Endodermal cell (in vitro differentiated cells): ENCODE measurements around the gene KRTAP12-1. TPM values are rescaled to one million over a fixed set of nuclear protein-coding genes. Genes with fewer than 3 reads are reported as not detected.
A peak's percentile ranks its signal among the peaks of the same experiment; 100 is the strongest.

Experiments used
- DNase-seq: peaks from one replicate; pipeline ENCODE4 v3.0.0-alpha.2; 2017
- H3K27ac ChIP-seq: 2 replicates; pipeline ENCODE4 v1.5.1; 2013; ENCODE audit warnings: mild to moderate bottlenecking, low read depth, low read length, moderate library complexity
- H3K27me3 ChIP-seq: 2 replicates; pipeline ENCODE4 v1.6.1; 2013; ENCODE audit warnings: mild to moderate bottlenecking, low read length, moderate library complexity; ENCODE audit not compliant: insufficient read depth, control insufficient read depth, poor library complexity, severe bottlenecking
- H3K36me3 ChIP-seq: 2 replicates; pipeline ENCODE4 v1.7.0; 2013; ENCODE audit warnings: mild to moderate bottlenecking, low read length, moderate library complexity; ENCODE audit not compliant: control insufficient read depth, insufficient read depth
- H3K4me1 ChIP-seq: one replicate; pipeline ENCODE4 v1.7.0; 2013; ENCODE audit warnings: low read length; ENCODE audit not compliant: control insufficient read depth, insufficient read depth
- H3K4me3 ChIP-seq: 2 replicates; pipeline ENCODE4 v1.5.1; 2013; ENCODE audit warnings: mild to moderate bottlenecking, low read length, moderate library complexity
- H3K9ac ChIP-seq: 2 replicates; pipeline ENCODE4 v1.6.1; 2013; ENCODE audit warnings: mild to moderate bottlenecking, low read length, moderate library complexity; ENCODE audit not compliant: poor library complexity, severe bottlenecking; ENCODE audit errors: extremely low read depth
- H3K9me3 ChIP-seq: 2 replicates; pipeline ENCODE4 v1.6.1; 2013; ENCODE audit warnings: mild to moderate bottlenecking, low read length, moderate library complexity; ENCODE audit not compliant: control insufficient read depth
- H3K27ac Mint-ChIP-seq: 2 replicates; pipeline ENCODE4 v1.8.0; 2020; ENCODE audit warnings: mixed read lengths
- H3K27me3 Mint-ChIP-seq: 2 replicates; pipeline ENCODE4 v1.8.0; 2021; ENCODE audit warnings: mild to moderate bottlenecking, mixed read lengths; ENCODE audit not compliant: insufficient read depth
- H3K36me3 Mint-ChIP-seq: 2 replicates; pipeline ENCODE4 v1.8.0; 2020; ENCODE audit warnings: low read depth, mixed read lengths
- H3K4me1 Mint-ChIP-seq: 2 replicates; pipeline ENCODE4 v1.8.0; 2020; ENCODE audit warnings: mixed read lengths
- H3K4me3 Mint-ChIP-seq: 2 replicates; pipeline ENCODE4 v1.8.0; 2020; ENCODE audit warnings: mild to moderate bottlenecking, moderate library complexity, mixed read lengths
- H3K9me3 Mint-ChIP-seq: 2 replicates; pipeline ENCODE4 v1.8.0; 2020; ENCODE audit warnings: mild to moderate bottlenecking, mixed read lengths
- CTCF ChIP-seq: fragments of 200-600 bp; sonication (generic); conservative IDR thresholded peaks from 2 replicates; pipeline ENCODE4 v1.5.0; 2021; ENCODE audit warnings: antibody characterized with exemption, mild to moderate bottlenecking
- WGBS, 2 experiments: methylation state at CpG; one replicate each; pipeline versions ENCODE4 v1.1.5 to v1.1.7; 2013; ENCODE audit warnings: missing lambda C conversion rate in 2 of 2, mixed read lengths in 1 of 2; ENCODE audit not compliant: insufficient coverage in 1 of 2, insufficient read length in 1 of 2; 5-methylcytosine and 5-hydroxymethylcytosine counted together
- total RNA-seq, 2 donors: library from RNA; stranded (reverse); fragmentation: NEBNext Ultra II Directional in 1 of 2; extraction: Animal tissue kit (Norgen Biotek cat#: 25700) in 1 of 2; gene quantifications; 2 replicates in 1 of 2; 3 replicates in 1 of 2; pipeline ENCODE4 v1.2.1, GENCODE V29; 2021

The KRTAP12-1 gene
- total RNA-seq, 2 donors from 2014 or later, result not detected

GRCh38 chr21:44716984-44717383 lies 35.0 kb upstream of the KRTAP12-1 start:
- Mint-ChIP-seq H3K9me3 (no peaks in the 10 kb centered on the region), H3K27me3 (peaks cover 29% of the 10 kb centered on the region), H3K36me3 (no peaks in the 10 kb centered on the region), H3K4me3 (no peak overlapping the region), H3K27ac (no peak overlapping the region), H3K4me1 (peaks cover 20% of the 10 kb centered on the region)
- Histone ChIP-seq H3K9ac (no peak overlapping the region), H3K27ac (no peak overlapping the region), H3K4me3 (no peak overlapping the region), H3K36me3 (no peaks in the 10 kb centered on the region), H3K4me1 (peaks cover 5% of the 10 kb centered on the region), H3K9me3 (no peaks in the 10 kb centered on the region), H3K27me3 (peaks cover 20% of the 10 kb centered on the region)
- no peak for TF ChIP-seq CTCF
- DNase-seq, result no peak

GRCh38 chr21:44714905-44715304 lies 32.9 kb upstream of the KRTAP12-1 start:
- no peaks in the 10 kb centered on the region for H3K36me3 ChIP-seq
- no peak overlapping the region for H3K27ac ChIP-seq
- peaks cover 47% of the 10 kb centered on the region for H3K27me3 Mint-ChIP-seq
- H3K4me1 Mint-ChIP-seq, result peaks cover 32% of the 10 kb centered on the region
- H3K9me3 Mint-ChIP-seq, result no peaks in the 10 kb centered on the region
- H3K4me1 ChIP-seq, result peaks cover 7% of the 10 kb centered on the region
- H3K4me3 ChIP-seq, result no peak overlapping the region
- TF ChIP-seq CTCF, result no peak
- no peaks in the 10 kb centered on the region for H3K36me3 Mint-ChIP-seq
- DNase-seq, result peak; percentile 51
- no peak overlapping the region for H3K9ac ChIP-seq
- H3K27ac Mint-ChIP-seq, result no peak overlapping the region
- WGBS, 2 experiments, result 41 to 54% methylated on average over 4 to 8 of the region's 8 CpGs
- no peak overlapping the region for H3K4me3 Mint-ChIP-seq
- H3K9me3 ChIP-seq, result no peaks in the 10 kb centered on the region
- peaks cover 40% of the 10 kb centered on the region for H3K27me3 ChIP-seq

- Histone ChIP-seq H3K9ac (no peak overlapping the region), H3K4me1 (peaks cover 14% of the 10 kb centered on the region), H3K9me3 (no peaks in the 10 kb centered on the region), H3K4me3 (no peak overlapping the region), H3K27me3 (peaks cover 51% of the 10 kb centered on the region), H3K36me3 (no peaks in the 10 kb centered on the region), H3K27ac (no peak overlapping the region)
- WGBS, 2 experiments, result 94 to 96% methylated on average over 8 to 10 of the region's 10 CpGs
- Mint-ChIP-seq H3K4me3 (no peak overlapping the region), H3K9me3 (no peaks in the 10 kb centered on the region), H3K27me3 (peaks cover 57% of the 10 kb centered on the region), H3K36me3 (no peaks in the 10 kb centered on the region), H3K27ac (no peak overlapping the region), H3K4me1 (peaks cover 37% of the 10 kb centered on the region)
- DNase-seq, result peak; percentile 27
- no peak for TF ChIP-seq CTCF
Measured at GRCh38 chr21:44713846-44714245, 31.9 kb upstream of the KRTAP12-1 start.
